DMS114 treated with DMSO at 0.1 percent for 48 hours (cell line): ENCODE measurements around the gene CYB5D1.
"Not testable (repeated sequence)": the region's sequence is repeated elsewhere in the genome, so short reads cannot be mapped to it uniquely, and the experiment has no call there.

ENCODE experiments used
- DNase-seq: peaks from one replicate; lab custom pipeline; 2025; ENCODE audit not compliant: unreplicated experiment; lab: John Stamatoyannopoulos, UW

Gene CYB5D1

GRCh38 chr17:7856011-7856810 is 1.6 kb upstream of the CYB5D1 start:
- peak; percentile 35 for DNase-seq

- DNase-seq: peak; percentile 99
Observed at GRCh38 chr17:7856811-7857712, 741 bp upstream of the CYB5D1 start, which contains the start of gene NAA38. NAA38 (minus strand) TSS chr17:7857559; CDS start chr17:7857463, 96 bp downstream.

GRCh38 chr17:7858522-7858810 is 663 bp downstream of the CYB5D1 start:
- DNase-seq: peak; percentile 36

DNA sequence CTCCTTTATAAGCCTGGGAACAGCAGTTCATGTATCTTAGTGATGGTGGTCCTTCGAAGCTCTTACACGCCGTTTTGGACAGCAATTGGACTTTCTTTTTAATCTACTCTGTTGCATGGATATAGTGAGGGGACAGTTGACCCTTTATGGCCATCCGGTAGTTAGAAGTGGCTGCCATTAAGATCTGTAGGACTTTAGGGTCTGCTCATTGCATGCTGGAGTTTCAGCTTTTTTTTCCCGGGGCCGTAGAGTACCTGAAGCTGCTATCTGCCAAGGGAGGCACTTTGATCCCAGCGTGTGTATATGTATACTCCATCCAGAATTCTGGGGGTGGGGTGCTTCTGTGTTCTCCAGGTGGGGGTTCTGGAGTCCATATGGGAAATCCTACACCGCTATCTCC is 1.2 kb downstream of the CYB5D1 start:
- DNase-seq: no peak

DNA sequence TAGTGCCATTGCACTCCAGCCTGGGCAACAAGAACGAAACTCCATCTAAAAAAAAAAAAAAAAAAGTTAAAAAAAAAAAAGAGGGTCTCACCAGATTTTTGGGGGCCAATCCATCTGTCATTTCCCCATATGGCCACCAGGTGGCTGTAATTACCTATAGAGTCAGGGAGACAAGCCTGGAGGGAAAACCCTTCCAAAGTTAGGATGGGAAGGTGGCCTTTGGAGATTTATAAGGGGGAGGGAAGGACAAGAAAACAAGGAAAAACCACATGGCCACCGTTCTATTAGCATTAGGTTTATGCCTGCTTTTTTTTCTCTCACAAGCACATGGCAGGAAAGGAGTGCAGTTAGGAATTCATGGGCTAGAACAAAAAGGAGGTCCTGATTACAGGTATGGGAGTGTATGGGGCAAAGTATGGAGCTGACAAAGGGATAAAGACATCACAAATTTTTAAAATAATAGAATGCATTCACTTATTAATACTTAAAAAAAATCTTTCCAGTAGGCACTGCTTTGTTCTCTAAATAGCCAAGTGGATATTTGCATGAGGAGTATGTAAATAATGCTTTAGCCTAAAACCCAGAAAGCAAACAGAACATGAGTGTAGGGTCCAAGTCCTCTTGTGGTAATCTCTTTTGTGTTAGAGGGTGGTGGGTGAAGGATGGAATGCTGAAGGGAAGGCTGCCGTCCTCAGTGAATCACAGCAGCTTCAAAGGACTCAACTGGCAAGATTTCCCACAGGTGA is 5.1 kb downstream of the CYB5D1 start:
- no peak for DNase-seq

DNA sequence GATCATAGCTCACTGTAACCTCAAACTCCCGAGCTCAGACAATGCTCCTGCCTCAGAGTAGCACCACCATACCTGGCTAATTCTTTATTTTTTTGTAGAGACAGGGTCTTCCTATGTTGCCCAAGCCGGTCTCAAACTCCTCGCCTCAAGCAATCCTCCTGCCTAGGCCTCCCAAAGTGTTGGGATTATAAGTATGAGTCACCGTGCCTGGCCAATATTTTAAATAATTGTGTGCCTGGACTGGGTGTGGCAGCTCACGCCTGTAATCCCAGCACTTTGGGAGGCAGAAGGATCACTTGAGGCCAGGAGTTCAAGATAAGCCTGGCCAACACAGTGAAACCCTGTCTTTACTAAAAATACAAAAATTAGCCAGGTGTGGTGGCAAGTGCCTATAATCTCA is 6.6 kb downstream of the CYB5D1 start:
- not testable (repeated sequence) for DNase-seq

GRCh38 chr17:7864995-7865650 is 7.3 kb downstream of the CYB5D1 start:
- DNase-seq: no peak

DNA sequence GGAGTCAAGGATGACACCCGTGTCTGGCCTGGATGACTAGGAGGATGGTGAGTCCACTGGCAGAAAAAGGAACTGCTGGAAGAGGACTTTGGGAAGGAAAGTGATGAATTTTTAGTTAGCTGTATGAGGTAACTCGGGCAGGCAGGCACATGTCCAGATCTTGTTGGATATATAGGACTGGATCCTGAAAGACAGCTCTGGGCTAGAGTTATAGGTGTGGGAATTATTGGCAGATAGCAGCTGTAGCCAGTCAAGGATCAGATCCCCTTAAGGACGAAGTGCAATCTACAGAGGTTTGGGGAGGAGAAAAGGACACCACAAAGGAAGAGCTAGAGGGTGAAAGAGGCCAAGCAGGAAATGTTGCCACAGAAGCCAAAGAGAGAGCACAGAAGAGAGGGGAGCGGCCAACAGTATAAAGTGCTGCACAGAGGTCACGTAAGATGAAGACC is 10.1 kb downstream of the CYB5D1 start:
- no peak for DNase-seq

DNA sequence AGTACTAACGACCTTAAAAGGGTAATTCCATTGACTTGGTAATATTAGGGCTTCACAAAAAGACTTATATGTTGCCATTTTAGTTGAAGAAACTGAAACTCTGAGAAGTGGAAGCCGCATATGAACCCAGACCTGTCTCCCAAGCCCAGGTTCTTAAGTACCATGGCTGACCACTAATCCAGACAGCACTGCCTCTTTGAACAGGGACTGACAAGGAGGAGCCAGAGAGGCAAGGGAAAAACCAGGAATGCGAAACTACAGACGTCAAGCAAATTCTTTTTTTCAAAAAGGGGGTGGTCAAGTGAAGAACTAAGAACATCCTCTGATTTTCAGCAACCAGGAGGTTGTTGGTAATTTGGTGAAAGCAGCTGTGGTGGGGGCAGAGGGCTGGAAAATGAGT is 15.2 kb downstream of the CYB5D1 start:
- DNase-seq: no peak

DNA sequence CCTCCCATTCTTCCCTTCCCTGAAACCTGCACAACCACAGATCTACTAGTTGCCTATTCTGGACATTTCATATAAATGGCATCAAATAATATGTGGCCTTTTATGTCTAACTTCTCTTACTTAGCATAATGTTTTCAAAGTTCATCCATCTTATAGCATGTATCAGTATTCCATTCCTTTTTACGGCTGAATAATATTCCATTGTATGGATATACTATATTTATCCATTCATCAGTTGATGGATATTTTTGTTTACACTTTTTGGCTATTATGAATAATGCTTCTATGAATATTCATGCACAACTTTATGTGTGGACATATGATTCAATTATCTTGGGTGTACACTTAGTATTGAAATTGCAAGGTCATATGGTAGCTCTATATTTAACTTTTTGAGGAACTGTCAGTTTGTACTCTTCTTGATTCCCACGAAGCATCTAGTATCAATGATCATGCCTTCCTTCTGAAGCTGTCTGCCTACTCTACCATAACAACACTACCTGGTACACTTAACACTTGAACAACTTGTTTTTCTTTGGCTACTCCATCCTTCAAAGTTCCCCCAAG is 18.1 kb downstream of the CYB5D1 start:
- no peak for DNase-seq

- DNase-seq: no peak
Observed at GRCh38 chr17:7878234-7878633, 20.4 kb downstream of the CYB5D1 start.

- DNase-seq: no peak
Observed at GRCh38 chr17:7880076-7880868, 22.5 kb downstream of the CYB5D1 start.

- DNase-seq: no peak
Observed at GRCh38 chr17:7881276-7882054, 23.7 kb downstream of the CYB5D1 start.

GRCh38 chr17:7882068-7882467 is 24.3 kb downstream of the CYB5D1 start:
- DNase-seq: no peak

GRCh38 chr17:7882629-7883028 is 24.8 kb downstream of the CYB5D1 start:
- no peak for DNase-seq

DNA sequence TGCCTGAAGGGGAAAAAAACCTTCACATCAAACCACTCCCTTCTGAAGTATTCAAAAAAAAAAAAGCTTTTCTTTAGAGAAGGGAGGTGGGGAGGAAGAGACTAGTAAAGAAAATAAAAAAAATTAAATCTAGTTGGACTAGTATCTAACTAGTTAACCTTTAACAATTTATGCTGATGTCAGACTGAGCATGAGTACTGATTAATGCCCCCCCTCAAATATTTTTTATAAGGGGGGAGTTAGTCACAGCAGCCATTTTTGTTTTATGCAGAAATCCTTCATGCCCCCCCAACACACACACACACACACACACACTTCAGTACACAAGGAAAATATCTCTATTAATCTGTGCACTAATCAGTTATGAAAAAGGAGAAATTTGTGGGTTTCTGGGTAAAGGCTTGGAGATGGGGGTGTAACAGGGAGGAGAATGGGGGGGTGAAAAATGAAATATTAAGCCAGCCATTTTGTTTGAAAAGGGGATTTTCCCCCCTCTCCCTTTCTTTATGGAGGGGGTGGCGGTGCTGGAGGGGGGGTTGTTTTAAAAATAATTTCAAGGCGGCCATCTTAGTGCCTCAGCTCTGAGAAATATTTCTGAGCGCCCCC is 26.1 kb downstream of the CYB5D1 start:
- no peak for DNase-seq

GRCh38 chr17:7884581-7885366 is 27.0 kb downstream of the CYB5D1 start:
- DNase-seq: no peak
